ENCODE measurements around the gene INSYN1. TPM values are rescaled to one million over a fixed set of nuclear protein-coding genes. Genes with fewer than 3 reads are reported as not detected.

INSYN1 gene
- polyA plus RNA-seq, 3 donors = not detected

DNA sequence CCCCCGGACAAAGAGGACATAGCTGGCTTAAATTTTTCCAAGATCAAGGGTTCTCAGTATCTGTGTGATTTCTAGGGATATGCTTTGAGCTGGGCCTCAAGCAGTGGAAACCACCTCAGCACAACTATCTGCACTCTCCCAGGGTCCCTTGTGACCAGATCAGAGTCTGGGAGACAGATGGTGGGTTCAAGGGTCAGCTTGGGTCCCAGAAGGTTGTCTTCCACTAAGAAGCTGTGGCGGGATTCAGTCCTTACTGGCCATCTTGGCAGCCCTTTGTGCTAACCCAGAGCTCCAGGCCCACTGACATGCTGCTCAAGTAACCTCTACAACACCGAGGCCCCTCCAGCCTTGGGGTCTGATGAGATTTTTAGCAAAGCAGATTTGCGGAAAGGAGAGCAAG lies 2.7 kb downstream of the INSYN1 start:
- no peaks in the 10 kb centered on the region for H3K79me2 ChIP-seq (ENCODE audit: insufficient read depth, low read length)
- 91% methylated on average over 3 of the region's 4 CpGs for WGBS (ENCODE audit: insufficient coverage)
- intact Hi-C loops (cut with micrococcal nuclease) = no loop called here
- no peak overlapping the region for H2AFZ ChIP-seq (ENCODE audit: insufficient read depth, low read depth, low read length, poor library complexity, severe bottlenecking)
- DNase-seq = no peak
- no peak overlapping the region for H3K9ac ChIP-seq (ENCODE audit: insufficient read depth, low read length, poor library complexity, severe bottlenecking)
- peaks cover 27 to 54% of the 10 kb centered on the region in 2 donors for H3K27me3 ChIP-seq (ENCODE audit: control insufficient read depth in 2 of 2, insufficient read depth in 2 of 2, low read length in 2 of 2)
- no peaks in the 10 kb centered on the region for H3K9me3 ChIP-seq (replicated peaks in 1 of 2; ENCODE audit: control insufficient read depth in 1 of 2, insufficient read depth in 1 of 2, low read length in 2 of 2)
- H3K4me2 ChIP-seq (replicated peaks; ENCODE audit: extremely low read depth, low read length, poor library complexity, severe bottlenecking) = no peak overlapping the region
- H3K4me3 ChIP-seq (replicated peaks in 1 of 3; ENCODE audit: low read depth in 2 of 3, low read length in 3 of 3) = no peak overlapping the region
- Mint-ChIP-seq H3K4me3 (peak overlapping the region in 1 of 2 donors; percentile 58), H3K36me3 (peaks cover 0 to 2% of the 10 kb centered on the region in 2 donors), H3K9me3 (peaks cover 0 to 6% (median 2%) of the 10 kb centered on the region in 7 donors), H3K4me1 (peaks cover 2% of the 10 kb centered on the region), H3K27me3 (ENCODE audit: low read depth in 3 of 3) (peaks cover 56 to 86% (median 68%) of the 10 kb centered on the region in 3 donors), H3K27ac (no peak overlapping the region)
- TF ChIP-seq, protein P1, sequence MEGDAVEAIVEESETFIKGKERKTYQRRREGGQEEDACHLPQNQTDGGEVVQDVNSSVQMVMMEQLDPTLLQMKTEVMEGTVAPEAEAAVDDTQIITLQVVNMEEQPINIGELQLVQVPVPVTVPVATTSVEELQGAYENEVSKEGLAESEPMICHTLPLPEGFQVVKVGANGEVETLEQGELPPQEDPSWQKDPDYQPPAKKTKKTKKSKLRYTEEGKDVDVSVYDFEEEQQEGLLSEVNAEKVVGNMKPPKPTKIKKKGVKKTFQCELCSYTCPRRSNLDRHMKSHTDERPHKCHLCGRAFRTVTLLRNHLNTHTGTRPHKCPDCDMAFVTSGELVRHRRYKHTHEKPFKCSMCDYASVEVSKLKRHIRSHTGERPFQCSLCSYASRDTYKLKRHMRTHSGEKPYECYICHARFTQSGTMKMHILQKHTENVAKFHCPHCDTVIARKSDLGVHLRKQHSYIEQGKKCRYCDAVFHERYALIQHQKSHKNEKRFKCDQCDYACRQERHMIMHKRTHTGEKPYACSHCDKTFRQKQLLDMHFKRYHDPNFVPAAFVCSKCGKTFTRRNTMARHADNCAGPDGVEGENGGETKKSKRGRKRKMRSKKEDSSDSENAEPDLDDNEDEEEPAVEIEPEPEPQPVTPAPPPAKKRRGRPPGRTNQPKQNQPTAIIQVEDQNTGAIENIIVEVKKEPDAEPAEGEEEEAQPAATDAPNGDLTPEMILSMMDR (IDR thresholded peaks at IDR 0.05) = no peak
- no peaks in the 10 kb centered on the region for H3K36me3 ChIP-seq (replicated peaks in 1 of 2; ENCODE audit: control insufficient read depth in 1 of 2, insufficient read depth in 2 of 2, low read length in 2 of 2)
- H3K27ac ChIP-seq (ENCODE audit: low read depth in 1 of 2, low read length in 2 of 2) = no peak overlapping the region
- H3K4me1 ChIP-seq (ENCODE audit: control insufficient read depth in 1 of 2, insufficient read depth in 2 of 2, low read length in 2 of 2) = no peaks in the 10 kb centered on the region
- no peaks in the 10 kb centered on the region for H4K20me1 ChIP-seq (ENCODE audit: insufficient read depth, low read length)

DNA sequence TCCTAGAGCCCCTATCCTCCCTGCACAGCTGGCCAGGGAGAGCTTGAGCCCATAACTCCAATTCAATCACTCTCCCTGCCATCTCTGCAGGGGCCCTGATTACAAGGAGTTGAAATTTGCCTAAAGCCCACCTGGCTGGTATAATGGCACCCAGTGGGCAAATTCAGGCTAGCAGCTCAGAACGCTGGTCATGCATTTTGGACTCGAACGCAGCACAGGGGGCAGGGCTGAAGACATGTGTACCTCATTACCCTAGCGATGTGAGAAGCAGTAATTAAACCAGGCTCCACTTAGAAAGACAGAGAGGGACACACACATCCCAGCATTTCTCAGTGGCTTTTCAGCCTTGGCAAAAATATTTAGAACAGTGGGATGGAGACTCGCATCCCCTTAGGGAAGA lies 3.2 kb downstream of the INSYN1 start:
- H3K27me3 Mint-ChIP-seq (ENCODE audit: low read depth in 3 of 3) = peaks cover 55 to 86% (median 64%) of the 10 kb centered on the region in 3 donors

More for the DNA sequence above, 3.2 kb downstream of the INSYN1 start:
- Mint-ChIP-seq H3K4me1 (peaks cover 2% of the 10 kb centered on the region), H3K4me3 (no peak overlapping the region), H3K27ac (no peak overlapping the region), H3K9me3 (peaks cover 0 to 6% (median 2%) of the 10 kb centered on the region in 7 donors), H3K36me3 (peaks cover 0 to 2% of the 10 kb centered on the region in 2 donors)
- Histone ChIP-seq H3K4me1 (ENCODE audit: control insufficient read depth in 1 of 2, insufficient read depth in 2 of 2, low read length in 2 of 2) (no peaks in the 10 kb centered on the region), H3K79me2 (ENCODE audit: insufficient read depth, low read length) (no peaks in the 10 kb centered on the region), H3K27me3 (ENCODE audit: control insufficient read depth in 2 of 2, insufficient read depth in 2 of 2, low read length in 2 of 2) (peaks cover 27 to 53% of the 10 kb centered on the region in 2 donors), H3K4me3 (replicated peaks in 1 of 3; ENCODE audit: low read depth in 2 of 3, low read length in 3 of 3) (no peak overlapping the region), H3K4me2 (replicated peaks; ENCODE audit: extremely low read depth, low read length, poor library complexity, severe bottlenecking) (no peak overlapping the region), H3K9ac (ENCODE audit: insufficient read depth, low read length, poor library complexity, severe bottlenecking) (no peak overlapping the region), H3K9me3 (replicated peaks in 1 of 2; ENCODE audit: control insufficient read depth in 1 of 2, insufficient read depth in 1 of 2, low read length in 2 of 2) (no peaks in the 10 kb centered on the region), H2AFZ (ENCODE audit: insufficient read depth, low read depth, low read length, poor library complexity, severe bottlenecking) (no peak overlapping the region), H3K27ac (ENCODE audit: low read depth in 1 of 2, low read length in 2 of 2) (no peak overlapping the region), H4K20me1 (ENCODE audit: insufficient read depth, low read length) (no peaks in the 10 kb centered on the region), H3K36me3 (replicated peaks in 1 of 2; ENCODE audit: control insufficient read depth in 1 of 2, insufficient read depth in 2 of 2, low read length in 2 of 2) (no peaks in the 10 kb centered on the region)
- TF ChIP-seq, protein P1 (IDR thresholded peaks at IDR 0.05) = no peak
- 96% methylated on average over 4 of the region's 5 CpGs for WGBS (ENCODE audit: insufficient coverage)
- intact Hi-C loops (cut with micrococcal nuclease) = no loop called here
- no peak for DNase-seq
